HG03571 (cell line): Measurements from ENCODE around the gene WDR45B.

ENCODE experiments used
- ATAC-seq: cut with Tn5 transposase; IDR thresholded peaks from one replicate; pipeline ENCODE4 v1.9.1; 2021; ENCODE audit not compliant: unreplicated experiment

WDR45B gene

DNA sequence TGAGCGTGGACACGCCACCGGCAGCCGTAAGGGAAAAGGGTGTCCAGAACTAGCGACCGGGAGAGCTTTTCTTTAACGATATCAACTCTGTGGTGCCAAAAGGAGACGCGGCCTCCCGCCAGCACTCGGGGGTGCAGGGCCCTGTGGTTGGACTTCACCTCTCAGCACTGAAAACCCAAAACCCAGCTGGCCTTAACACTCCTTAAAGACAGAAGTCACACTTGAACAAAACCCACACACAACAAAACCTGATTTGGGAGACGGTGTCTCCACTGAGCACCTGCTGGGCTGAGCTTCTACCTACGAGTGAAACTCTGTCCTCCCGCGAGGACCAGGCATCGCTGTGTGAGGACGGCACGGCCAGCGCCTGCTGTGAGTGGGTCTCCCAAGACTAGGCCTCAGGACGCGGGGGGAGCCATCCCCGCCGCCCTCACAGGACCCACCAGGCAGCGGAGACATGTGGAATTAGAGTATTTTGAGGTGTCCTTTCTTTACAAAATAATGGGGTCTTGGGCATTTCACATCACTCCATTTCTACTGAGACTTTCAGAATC, 46.7 kb downstream of the WDR45B start:
- no peak for ATAC-seq

DNA sequence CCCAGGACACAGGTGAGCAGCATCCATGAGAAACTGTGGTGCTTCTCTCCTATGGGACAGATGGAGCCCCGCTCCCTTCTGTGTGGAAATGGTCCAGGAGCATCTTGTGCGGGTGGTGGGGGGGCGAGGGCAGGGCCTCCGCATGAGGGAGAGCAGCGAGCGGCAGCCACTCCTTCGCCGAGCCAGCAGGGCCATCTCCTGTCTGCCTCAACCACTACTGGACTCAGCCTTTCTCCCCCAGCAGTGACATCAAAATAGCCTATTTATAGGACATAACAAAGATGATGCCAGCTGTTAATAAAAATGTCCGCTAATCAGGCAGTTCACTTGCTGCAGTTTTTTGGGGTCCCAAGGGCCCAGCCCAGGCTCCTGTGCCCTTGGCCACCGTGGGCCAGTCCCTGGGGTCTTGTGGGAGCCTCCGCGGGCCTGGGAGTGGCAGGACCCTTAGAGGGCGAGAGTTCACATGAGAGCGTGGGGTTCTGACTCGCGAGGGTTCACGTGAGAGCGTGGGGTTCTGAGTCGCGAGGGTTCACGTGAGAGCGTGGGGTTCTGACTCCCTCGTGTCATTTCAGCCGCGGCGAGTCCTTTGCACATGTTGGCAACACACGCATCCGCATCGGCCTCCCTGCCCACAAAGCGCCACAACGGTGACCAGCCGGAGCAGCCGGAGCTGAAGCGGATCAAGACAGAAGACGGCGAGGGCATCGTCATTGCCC, 47.4 kb downstream of the WDR45B start:
- no peak for ATAC-seq

DNA sequence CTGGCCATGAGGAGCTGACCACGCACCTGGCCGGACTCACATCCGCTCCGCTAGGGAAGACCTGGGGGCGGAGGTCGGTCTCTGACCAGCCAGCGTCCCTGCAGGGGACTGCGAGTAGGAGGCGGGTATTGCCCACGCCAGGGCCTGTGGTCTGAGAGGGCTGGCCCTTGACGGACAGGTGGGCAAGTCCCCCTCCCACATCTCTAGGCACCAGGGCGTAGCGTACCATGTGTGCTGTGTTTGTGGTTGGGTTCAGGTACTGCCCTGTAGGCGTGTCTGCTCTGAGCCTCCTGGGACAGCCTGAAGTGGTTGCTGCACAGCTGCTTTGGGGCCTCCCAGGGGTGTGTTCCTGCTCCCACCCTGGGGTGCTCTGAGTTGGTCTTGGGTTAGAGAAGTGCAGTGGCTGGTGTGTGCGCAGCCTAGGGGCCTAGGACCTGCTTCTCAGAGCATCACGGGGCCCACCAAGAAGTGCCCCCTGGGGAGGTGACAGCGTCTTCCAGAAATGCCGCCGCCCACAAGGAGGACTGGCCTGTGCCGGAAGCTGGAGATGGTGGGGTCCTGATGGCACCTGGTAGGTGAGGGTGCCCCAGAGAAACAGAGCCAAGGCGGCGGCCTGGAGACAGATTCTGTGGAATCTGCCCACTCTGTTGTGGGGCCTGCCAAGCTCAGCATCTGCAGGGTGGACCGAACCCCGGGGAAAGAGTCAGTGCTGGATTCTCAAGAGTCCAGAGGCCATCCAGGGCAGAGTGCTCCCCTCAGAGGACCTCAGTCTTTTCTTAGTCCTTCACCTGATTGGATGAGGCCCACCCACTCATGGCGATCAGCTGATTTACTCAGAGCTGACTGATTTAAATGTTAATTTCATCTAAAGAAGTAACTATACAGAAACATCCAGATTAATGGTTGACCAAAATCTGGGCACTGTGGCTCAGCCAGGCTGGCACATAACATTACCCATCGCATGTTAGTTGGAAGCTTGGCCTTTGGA, 48.3 kb downstream of the WDR45B start:
- no peak for ATAC-seq

DNA sequence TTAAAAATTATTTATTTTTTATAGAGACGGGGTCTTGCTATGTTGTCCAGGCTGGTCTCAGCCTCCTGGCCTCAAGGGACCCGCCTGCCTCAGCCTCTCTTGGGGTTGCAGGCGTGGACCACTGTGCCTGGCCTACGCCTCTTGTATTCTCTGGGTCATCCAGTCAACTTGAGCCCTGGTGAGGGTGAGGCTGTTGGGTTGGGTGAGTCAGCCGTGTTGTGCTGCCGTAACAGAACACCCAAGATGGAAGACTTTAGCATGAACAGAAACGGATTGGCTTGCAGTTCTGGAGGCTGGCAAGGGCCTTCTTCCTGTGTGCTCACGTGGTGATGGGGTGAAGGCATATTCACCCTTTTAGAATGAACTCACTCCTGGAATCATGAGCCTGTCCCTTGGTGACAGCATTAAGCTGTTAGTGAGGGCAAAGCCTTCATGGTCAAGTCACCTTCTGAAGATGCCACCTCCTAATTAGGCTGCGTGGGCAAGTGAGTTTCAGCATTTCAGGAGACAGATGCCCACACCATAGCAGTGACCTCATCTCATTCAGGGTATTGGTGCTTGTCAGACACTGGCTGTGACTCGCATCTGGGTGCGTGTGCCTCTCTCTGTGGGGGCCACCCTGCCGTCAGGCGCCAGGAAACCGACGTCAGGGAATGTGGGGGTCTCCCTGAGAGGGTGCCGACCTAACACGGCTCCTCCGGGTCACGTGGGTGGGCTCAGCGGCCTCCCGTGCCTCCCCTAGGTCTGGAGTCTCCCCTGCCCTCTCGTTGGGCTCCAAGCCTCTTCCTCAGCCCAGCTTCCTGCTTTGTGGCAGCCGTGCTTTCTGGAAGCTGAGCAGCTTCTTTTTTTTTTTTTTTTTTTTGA, 49.8 kb downstream of the WDR45B start:
- no peak for ATAC-seq

DNA sequence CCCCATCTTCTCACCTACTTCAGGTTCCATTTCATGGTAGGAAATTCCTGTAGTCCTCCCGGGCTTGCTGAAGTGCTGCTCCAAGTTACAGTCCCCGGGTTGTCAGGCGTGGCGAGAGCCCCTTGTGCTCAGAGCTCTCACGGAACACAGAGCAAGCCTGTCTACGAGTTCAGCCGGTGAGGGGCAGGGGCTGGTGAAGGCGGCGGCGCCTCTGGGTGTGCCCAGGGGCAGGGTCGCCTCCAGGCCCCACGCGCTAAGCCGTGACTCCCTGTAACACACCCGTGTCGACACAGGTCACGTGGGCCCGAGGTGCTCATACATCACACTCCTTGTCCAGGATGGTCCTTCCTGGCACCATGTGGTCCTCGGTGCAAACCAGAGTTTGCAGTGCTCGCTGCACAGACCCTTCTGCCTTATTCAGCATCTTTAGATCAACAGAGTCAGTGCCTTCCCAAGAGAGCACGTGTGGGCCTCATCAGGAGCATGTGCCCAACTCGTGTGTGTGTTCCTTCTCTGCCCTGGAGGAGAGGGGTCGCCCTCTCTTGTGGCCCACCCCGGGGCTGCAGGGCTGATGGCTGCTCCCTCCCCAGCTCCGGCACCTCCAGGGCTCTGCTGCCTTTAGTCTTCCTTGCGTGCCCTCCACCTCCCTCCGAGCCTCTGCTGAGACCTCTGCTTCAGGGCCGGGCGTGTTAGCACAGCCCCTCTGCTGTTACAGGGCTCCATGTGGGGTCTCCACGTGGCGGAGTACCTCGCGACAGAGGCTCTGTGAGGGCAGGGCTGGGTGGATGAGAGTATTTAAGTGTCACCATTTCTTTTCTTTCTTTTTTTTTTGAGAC, 51.2 kb downstream of the WDR45B start:
- no peak for ATAC-seq

DNA sequence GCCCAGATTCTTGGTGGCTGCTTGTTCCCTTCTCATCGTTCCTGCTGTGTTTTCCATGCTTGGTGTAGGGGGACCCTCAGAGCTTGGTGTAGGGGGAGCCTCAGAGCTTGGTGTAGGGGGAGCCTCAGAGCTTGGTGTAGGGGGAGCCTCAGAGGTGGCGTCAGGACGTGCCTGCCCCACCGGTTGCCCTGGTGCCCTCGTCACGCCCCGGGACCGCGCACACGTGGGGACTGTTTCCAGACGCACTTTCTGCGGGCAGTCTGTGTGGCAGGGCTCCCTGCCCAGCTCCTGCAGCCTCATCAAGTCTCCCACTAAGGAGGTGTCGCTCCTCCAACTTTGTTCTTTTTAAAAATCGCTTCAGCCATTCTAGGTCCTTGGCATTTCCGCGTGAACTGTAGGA, 51.9 kb downstream of the WDR45B start:
- ATAC-seq: no peak

DNA sequence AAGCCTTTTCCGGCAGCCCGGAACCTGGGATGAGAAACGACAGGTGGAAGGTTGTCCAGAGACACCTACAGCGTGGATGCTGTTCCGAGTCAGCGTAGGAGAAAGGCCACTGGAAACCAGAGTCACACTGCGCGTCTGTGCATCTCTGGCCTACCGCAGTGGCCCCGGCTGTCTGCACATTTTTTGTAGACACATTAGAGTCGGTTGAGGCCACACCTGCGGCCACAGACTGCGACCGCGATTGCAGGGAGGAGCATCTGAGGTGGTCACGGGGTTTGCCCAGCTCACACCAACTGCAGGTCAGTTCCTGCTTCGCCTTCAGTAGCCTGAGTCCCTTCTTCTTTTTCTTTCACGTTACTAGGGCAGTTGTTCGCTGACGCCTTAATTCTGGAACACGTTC, 52.4 kb downstream of the WDR45B start:
- no peak for ATAC-seq

DNA sequence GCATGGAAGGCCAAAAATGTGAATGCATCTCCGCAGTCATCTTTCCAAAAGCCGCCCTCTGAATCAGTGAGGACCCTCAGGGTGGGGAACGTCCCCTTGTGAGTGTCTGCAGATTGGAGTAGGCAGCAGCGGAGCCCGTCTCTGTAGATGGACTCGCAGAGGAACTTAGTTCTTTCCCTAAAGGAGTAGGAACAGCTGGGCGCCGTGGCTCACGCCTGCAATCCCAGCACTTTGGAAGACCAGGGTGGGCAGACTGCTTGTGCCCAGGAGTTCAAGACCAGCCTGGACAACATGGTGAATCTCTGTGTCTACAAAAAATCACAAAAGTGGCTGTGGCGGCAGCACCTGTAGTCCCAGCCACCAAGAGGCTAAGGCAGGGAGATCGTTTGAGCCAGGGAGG, 53.7 kb downstream of the WDR45B start:
- ATAC-seq: no peak

DNA sequence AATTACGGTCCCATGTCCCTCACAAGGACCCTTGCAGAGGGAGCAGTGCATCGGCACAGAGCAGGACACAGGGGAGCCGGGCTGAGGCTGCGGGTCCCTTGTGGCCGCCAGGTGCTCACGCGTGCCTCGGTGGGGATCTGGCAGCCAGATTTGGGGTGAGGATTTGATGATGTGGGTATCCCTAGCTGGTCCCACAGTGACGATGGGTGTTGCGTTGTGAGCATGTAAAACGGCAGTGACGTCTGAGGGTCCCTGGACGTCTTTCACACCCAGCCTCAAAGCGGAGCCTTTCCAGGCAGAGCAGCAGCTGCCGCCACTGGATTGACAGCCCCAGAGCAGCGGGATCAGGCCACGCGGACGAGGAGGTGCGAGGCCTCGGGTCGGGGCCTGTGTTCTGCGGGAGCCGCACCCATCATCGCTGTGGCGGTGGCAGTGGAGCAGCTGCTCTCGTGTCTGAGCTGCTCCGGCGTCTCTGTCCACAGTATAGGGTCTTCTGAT, 54.6 kb downstream of the WDR45B start:
- ATAC-seq: no peak

DNA sequence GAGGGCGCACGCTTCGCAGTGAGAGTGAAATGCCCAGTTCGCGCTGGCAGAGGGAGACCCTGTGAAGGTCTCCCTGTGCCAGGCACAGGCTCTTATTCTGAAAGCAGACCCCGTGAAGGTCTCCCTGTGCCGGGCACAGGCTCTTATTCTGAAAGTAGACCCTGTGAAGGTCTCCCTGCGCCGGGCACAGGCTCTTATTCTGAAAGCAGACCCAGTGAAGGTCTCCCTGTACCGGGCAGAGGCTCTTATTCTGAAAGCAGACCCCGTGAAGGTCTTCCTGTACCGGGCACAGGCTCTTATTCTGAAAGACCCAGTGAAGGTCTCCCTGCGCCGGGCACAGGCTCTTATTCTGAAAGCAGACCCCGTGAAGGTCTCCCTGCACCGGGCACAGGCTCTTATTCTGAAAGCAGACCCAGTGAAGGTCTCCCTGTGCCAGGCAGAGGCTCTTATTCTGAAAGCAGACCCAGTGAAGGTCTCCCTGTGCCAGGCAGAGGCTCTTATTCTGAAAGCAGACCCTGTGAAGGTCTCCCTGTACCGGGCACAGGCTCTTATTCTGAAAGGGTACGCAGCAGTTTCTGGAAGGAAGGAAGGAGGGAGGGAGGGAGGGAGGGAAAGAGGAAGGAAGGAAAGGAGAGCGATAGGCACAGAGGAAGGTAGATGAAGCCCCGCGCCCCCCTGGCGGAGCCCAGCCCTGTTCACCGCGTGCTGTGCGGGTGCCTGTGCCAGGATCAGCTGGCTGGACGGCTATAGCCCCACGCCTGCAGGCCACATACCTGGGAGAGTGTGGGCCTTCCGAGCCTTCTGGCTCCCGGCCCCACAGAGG, 55.3 kb downstream of the WDR45B start:
- no peak for ATAC-seq

DNA sequence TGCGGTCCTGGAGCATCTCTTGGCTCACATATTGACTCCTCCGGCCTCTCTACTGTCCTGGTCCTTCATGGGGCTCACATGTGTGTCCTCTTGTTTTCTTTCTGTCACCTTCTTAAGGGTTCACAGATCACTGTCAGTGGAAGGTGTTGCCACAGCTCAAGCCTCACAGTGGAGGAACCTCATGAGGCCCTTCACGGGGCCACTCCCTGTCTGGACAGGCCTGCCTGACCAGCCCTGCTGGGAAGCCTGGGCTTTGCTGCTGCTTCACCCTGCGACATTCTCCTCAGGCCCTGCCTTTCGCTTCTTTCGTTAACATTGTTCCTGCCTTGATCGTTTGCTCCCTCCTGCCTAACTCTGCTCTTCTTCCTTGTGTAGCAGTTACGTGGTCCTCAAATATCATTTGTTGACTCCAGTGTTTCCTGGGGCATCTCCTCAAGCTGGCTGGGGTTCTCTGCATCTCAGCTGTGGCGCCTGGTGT, 55.9 kb downstream of the WDR45B start:
- no peak for ATAC-seq

DNA sequence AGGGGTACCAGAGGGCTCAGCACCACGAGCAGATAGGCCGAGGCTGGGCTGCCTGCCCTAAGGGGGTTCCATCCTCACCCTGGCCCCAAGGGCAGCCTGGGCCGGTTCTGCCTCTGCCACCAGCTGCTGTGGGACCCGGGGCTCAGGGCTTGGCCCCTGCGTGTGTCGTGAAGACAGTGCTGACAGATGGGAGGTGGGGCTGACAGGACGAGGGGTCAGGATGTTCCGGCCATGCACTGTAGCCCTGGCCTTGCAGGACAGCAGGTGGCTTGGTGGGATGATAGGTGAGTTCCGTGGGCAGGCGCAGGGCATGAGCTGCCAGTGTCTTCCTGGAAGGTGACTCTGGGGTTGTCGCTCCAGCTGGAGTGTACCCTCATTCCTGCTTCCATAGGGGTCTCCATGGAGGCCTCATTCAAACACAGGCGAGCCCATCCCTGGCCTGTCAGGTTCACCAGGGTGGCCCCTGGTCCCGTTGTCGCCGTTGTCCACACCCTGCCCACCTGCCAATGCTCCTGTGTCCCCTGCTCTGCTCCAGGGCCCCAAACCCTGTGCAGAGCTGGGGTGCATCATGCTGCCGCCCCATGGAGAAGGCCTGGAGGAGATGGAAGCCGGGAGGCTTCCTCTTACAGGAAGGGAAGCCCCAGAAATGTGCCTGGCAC, 57.2 kb downstream of the WDR45B start:
- no peak for ATAC-seq

DNA sequence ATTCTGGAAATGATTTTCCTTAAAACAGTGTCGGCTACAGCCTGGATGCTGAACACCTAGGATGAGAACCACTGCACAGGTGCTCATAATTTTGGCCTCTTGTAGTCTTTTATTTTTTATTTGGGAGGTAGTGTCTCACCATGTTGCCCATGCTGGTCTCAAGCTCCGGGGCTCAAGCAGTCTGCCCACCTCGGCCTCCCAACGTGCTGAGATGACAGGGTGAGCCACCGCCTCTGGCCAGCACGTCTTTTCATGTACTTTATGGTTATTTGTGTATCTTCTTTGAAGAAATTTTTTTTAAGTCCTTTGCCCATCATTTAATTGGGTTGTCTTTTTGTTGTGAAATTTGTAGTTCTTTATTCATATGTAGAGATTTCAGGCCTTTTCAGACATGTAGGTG, 58.0 kb downstream of the WDR45B start:
- ATAC-seq: no peak

DNA sequence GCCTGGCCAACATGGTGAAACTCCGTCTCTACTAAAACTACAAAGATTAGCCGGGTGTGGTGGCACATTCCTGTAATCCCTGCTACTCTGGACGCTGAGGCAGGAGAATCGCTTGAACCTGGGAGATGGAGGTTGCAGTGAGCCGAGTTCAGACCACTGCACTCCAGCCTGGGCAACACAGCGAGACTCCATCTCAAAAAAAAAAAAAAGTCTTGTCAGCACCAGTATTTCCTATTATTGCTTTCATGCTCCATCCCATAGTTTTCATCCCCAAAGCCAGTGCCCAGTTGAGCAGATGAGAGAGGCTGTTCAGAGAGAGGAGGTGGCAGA, 58.4 kb downstream of the WDR45B start:
- ATAC-seq: no peak

DNA sequence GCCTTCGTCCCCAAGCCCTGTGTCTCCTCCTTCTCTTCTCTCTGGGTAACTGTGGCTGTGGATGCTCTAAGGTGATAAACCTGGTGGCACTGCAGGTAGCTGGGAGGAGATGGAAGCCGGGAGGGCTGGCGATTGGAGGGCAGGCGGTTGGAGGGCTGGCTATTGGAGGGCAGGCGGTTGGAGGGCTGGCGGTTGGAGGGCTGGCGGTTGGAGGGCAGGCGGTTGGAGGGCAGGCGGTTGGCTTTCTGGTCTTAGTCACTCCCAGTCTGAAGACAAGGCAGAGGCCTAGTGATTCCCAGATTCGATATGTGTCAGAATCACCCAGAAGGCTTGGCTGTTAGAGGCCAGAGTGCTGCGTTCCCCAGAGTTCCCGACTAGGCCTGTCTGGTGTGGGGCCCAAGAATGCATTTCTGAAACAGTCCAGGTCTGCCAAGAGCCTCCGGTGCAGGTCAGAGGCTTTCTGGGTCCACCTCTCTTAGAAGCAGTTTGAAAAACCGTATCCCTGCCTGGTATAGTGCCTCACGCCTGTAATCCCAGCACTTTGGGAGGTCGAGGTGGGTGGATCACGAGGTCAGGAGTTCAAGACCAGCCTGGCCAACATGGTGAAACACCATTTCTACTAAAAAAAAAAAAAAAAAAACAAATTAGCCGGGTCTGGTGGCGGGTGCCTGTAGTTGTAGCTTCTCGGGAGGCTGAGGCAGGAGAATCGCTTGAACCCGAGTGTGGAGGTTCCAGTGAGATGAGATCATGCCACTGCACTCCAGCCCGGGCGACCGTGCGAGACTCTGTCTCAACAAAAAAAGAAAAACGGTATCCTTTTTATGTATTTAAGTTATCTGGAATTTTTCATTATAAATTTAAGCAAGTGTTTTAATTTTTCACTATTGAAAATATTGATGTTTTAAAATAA, 59.7 kb downstream of the WDR45B start:
- ATAC-seq: no peak

DNA sequence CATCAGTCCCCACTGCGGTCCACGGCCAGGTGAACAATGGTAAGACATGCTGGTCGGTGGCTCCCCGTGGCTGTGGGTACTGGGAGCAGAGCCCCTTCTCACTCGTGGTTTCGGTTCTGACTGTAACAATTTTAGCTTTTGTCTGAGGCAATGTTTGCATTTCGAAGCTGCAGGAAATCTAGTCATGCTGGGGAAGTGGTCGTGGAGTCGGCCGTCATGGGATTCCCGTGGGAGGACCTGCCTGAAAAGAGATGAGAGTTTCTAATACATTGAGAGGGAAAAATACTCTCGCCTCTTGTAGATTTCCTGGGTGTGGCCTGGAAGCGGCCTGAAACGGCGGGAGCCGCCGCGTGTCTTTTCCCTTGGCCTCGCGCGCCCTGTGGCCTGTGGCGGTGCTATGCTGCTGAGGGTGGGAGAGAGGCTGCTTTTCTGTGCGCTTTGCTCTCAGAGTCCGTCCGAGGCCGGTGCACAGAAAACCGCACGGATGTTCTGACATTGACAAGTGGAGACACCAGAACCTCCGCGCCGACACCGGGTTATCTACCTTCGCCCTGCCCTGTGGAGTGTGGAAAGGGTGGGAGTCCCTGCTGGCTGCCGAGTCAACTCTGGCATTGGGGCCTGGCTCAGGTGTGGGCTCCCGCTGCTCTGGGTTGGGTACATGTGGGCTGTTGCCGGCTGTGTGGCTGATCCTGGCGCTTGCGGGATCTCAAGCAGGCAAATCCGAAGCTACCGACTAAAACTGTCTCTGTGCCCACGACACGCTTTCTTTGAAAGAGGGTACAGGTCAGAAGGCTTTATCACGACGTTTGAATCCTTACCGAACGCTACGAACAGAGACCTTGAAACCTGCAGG, 60.8 kb downstream of the WDR45B start:
- no peak for ATAC-seq
